Heart left ventricle (tissue), 16 donors: ENCODE measurements around the gene ZNF275. TPM values are rescaled to one million over a fixed set of nuclear protein-coding genes. Genes with fewer than 3 reads are reported as not detected.

ENCODE experiments used
- ATAC-seq, 4 donors: fragments of 200-7000 bp; cut with Tn5 transposase; one replicate each; pipeline ENCODE4 v1.9.1; 2020 to 2022; ENCODE audit warnings: moderate library complexity in 4 of 4, mild to moderate bottlenecking in 3 of 4, moderate number of reproducible peaks in 1 of 4
- DNase-seq, 5 donors: peaks; one replicate each; pipeline ENCODE4 v3.0.0-alpha.2; 2020
- H3K27ac ChIP-seq, 12 donors: fragments of 200-600 bp; sonication (generic) in 4 of 12; one replicate each; pipeline versions ENCODE4 v1.5.0 to v1.8.0; 2016 to 2022; ENCODE audit warnings: mild to moderate bottlenecking in 2 of 12
- H3K27me3 ChIP-seq, 9 donors: fragments of 200-600 bp; sonication (generic) in 2 of 9; one replicate each; pipeline versions ENCODE4 v1.5.1 to v1.8.0; 2016 to 2022; ENCODE audit warnings: mild to moderate bottlenecking in 3 of 9
- H3K36me3 ChIP-seq, 9 donors: fragments of 200-600 bp; sonication (generic) in 2 of 9; one replicate each; pipeline versions ENCODE4 v1.5.0 to v1.8.0; 2018 to 2022; ENCODE audit warnings: mild to moderate bottlenecking in 2 of 9
- H3K4me1 ChIP-seq, 12 donors: fragments of 200-600 bp; sonication (generic) in 4 of 12; one replicate each; pipeline versions ENCODE4 v1.5.0 to v1.8.0; 2016 to 2022; ENCODE audit warnings: mild to moderate bottlenecking in 3 of 12
- H3K4me3 ChIP-seq, 12 donors: fragments of 200-600 bp; sonication (generic) in 4 of 12; one replicate each; pipeline versions ENCODE4 v1.5.0 to v1.8.0; 2017 to 2022; ENCODE audit warnings: mild to moderate bottlenecking in 9 of 12, moderate library complexity in 4 of 12
- H3K9me3 ChIP-seq, 12 donors: fragments of 200-600 bp; sonication (generic) in 4 of 12; one replicate each; pipeline versions ENCODE4 v1.5.0 to v1.8.0; 2016 to 2022; ENCODE audit warnings: mild to moderate bottlenecking in 1 of 12
- POLR2A ChIP-seq, 2 donors: fragments of 450-650 bp; IDR thresholded peaks; one replicate each; pipeline ENCODE4 v1.6.1; 2017; ENCODE audit warnings: antibody characterized with exemption in 2 of 2, mild to moderate bottlenecking in 2 of 2, moderate library complexity in 2 of 2
- WGBS, 4 donors: extraction: QIAGEN DNeasy Blood & Tissue Kit in 2 of 4; methylation state at CpG; one replicate each; pipeline versions ENCODE4 v1.1.5 to v1.1.7; 2013 to 2018; 5-methylcytosine and 5-hydroxymethylcytosine counted together
- intact Hi-C, 10 donors: fragments of 100-400 bp; cut with DNase I; formaldehyde crosslinking; loops; one replicate each; pipeline versions ENCODE4 v1.11.1 to v1.14.2; 2022
- polyA plus RNA-seq, 2 donors: library from polyadenylated mRNA; stranded (reverse); fragments of 200-250 nt; gene quantifications; one replicate each; pipeline ENCODE4 v1.2.3, GENCODE V29; 2013
- total RNA-seq, 9 donors: library from RNA; depleted of rRNA in 2 of 9; stranded (reverse); fragments of >200 nt in 2 of 9; fragmentation: NEBNext Ultra II Directional in 3 of 9; extraction: Animal tissue kit (Norgen Biotek cat#: 25700) in 3 of 9; gene quantifications; one replicate each; pipeline versions ENCODE4 v1.1.0 to v1.2.4, GENCODE V29; 2016 to 2023
- TF ChIP-seq, protein P1 (sequence below), 12 donors: fragments of 200-600 bp; sonication (generic) in 4 of 12; IDR thresholded peaks; one replicate each; pipeline versions ENCODE4 v1.5.0 to v1.8.0; 2018 to 2022; ENCODE audit warnings: antibody characterized with exemption in 12 of 12, mild to moderate bottlenecking in 5 of 12
- donor health status: ischemic (EF 13 %, LVEDD 7.1; RV severe dilation, severe dysfunction).
- donor health status: healthy with polysubstance abuse.
- donor health status: DM: no; HTN: yes; CAD: no.
- donor health status: DM: no; HTN: no; CAD: no.
- donor health status: ischemic (EF 25% LVEDD 6.9; RV normal size, moderate dysfunction).
- donor health status: ischemic (EF 25% LVEDD 5.7; RV mildly dilated, moderate dysfunction).
- donor health status: healthy.
- donor health status: DM: yes; HTN: yes; CAD: no.
- donor health status: ischemic (EF 35%, LVEDD 5.7; RV mildly dilated, moderate dysfunction).
- donor health status: nonischemic (EF 11% LVEDD 7.7; RV severe dilation, severe dysfunction).
- donor health status: DM: yes; HTN: yes; CAD: no.
- donor health status: PGD.
- donor health status: ischemic (EF 29% LVEDD 5.4; RV normal size, mild dysfunction).
- donor health status: nonischemic (EF 23%, LVEDD 6.1; RV moderate dilation, normal function).

The ZNF275 gene
- total and polyA plus RNA-seq, 11 donors, result 2.1 to 8.6 (median 7.8) TPM

DNA sequence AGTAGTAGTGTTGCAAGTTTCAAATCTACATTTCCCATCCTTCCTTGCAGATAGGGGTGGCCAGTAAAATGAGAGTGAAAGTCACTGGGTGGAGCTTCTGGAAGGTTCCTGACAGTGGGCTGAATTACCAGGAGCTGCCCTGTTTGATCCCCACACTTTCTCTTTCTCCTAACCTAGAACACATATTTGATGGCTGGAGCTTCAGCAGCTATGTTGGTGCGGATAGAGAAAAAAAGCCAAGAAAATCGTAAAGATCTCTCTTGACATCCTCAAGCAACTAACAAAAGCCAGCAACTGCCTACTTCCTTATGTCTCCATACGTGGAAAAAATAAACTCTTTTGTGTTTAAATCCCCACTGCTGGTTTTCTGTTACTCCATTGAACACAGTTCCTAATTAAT is 32.2 kb downstream of the ZNF275 start:
- intact Hi-C loops, result no loop called here
- Histone ChIP-seq H3K9me3 (no peaks in the 10 kb centered on the region), H3K4me3 (no peak overlapping the region), H3K27ac (no peak overlapping the region), H3K36me3 (no peaks in the 10 kb centered on the region), H3K4me1 (no peaks in the 10 kb centered on the region), H3K27me3 (peaks cover 0 to 18% (median 0%) of the 10 kb centered on the region in 9 donors)
- no peak for ATAC-seq
- no peak for DNase-seq
- TF ChIP-seq, protein P1, sequence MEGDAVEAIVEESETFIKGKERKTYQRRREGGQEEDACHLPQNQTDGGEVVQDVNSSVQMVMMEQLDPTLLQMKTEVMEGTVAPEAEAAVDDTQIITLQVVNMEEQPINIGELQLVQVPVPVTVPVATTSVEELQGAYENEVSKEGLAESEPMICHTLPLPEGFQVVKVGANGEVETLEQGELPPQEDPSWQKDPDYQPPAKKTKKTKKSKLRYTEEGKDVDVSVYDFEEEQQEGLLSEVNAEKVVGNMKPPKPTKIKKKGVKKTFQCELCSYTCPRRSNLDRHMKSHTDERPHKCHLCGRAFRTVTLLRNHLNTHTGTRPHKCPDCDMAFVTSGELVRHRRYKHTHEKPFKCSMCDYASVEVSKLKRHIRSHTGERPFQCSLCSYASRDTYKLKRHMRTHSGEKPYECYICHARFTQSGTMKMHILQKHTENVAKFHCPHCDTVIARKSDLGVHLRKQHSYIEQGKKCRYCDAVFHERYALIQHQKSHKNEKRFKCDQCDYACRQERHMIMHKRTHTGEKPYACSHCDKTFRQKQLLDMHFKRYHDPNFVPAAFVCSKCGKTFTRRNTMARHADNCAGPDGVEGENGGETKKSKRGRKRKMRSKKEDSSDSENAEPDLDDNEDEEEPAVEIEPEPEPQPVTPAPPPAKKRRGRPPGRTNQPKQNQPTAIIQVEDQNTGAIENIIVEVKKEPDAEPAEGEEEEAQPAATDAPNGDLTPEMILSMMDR (IDR thresholded peaks at IDR 0.05), result no peak
- no peak for TF ChIP-seq POLR2A (IDR thresholded peaks at IDR 0.05)
- WGBS, 4 donors, result 74 to 86% (median 81%) methylated on average over 3 of the region's 3 CpGs

DNA sequence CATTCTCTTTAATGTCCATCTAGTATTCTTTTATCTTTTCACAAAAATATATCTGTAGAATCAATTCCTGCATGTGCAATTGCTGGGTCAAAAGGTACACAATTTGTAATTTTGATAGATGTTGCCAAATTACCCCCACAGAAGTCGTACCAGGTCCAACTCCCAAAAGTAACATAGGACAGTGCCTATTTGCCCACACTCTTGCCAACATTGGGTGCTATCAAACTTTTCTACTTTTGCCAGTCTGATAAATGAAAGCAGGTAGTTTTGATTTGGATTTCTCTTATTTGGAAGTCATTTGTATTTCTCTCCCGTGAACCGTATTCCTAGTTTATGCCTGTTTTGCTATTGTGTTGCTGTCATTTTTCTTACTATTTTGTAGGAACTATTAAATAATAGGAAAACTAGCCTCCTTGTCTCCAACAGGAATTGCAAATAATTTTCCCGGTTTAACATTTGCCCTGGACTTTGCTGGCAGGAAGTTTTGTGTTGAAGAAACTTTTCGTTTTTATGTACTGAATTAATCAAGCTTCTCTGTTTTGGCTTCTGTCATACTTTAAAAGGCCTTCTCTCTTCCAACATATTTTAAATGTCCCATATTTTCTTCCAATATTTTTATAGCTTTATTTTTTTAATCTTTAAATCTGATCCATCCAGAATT is 33.1 kb downstream of the ZNF275 start:
- TF ChIP-seq, protein P1 (IDR thresholded peaks at IDR 0.05), result no peak
- TF ChIP-seq POLR2A (IDR thresholded peaks at IDR 0.05), result no peak
- no peak for ATAC-seq
- H3K4me3 ChIP-seq, result no peak overlapping the region
- intact Hi-C loops, result no loop called here
- no peak overlapping the region for H3K27ac ChIP-seq
- no peak for DNase-seq
- H3K27me3 ChIP-seq, result peaks cover 0 to 25% (median 0%) of the 10 kb centered on the region in 9 donors
- 74 to 85% (median 80%) methylated on average over 5 of the region's 5 CpGs for WGBS, 4 donors
- no peaks in the 10 kb centered on the region for H3K36me3 ChIP-seq
- no peaks in the 10 kb centered on the region for H3K4me1 ChIP-seq
- no peaks in the 10 kb centered on the region for H3K9me3 ChIP-seq

DNA sequence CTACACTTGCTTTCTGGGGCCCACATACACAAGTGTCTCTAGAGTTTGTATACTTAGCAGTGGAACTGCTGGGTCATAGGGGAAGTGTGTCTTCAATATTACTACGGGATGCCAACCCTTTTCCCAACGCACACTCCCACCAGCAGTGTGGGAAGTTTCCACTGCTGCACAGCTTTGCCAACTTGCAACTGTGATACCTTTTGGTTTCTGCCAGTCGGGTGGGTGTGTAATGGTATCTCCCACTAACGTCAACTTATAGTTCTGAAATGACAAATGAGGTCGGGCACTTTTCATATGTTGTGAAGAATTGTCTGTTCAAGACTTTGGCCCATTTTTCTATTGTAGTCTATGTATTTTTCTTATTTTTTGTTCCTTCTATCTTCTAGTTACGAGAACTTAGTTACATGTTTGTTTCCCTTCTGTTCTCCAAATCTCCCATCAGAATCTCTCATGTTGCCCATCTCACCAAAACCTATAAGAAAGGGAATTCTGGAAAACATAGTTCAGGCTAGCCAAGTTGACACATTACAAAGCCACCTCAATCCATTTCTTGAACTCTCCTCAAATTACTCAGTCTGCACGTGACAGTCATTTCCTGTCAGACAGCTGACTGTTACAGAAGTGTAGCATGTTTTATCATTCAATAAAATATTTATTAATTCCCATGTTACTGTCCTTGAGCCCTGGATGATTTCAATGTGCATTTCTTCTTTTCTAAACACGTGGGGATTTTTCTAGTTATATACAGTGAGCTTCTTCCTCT is 36.5 kb downstream of the ZNF275 start:
- Histone ChIP-seq H3K4me3 (no peak overlapping the region), H3K9me3 (no peaks in the 10 kb centered on the region), H3K36me3 (no peaks in the 10 kb centered on the region), H3K4me1 (no peaks in the 10 kb centered on the region), H3K27ac (no peak overlapping the region), H3K27me3 (peaks cover 0 to 24% (median 0%) of the 10 kb centered on the region in 9 donors)
- no peak for DNase-seq
- intact Hi-C loops, result no loop called here
- TF ChIP-seq POLR2A (IDR thresholded peaks at IDR 0.05), result no peak
- TF ChIP-seq, protein P1 (IDR thresholded peaks at IDR 0.05), result no peak
- WGBS, 4 donors, result 66 to 82% (median 67%) methylated on average over 8 of the region's 8 CpGs
- ATAC-seq, result no peak

DNA sequence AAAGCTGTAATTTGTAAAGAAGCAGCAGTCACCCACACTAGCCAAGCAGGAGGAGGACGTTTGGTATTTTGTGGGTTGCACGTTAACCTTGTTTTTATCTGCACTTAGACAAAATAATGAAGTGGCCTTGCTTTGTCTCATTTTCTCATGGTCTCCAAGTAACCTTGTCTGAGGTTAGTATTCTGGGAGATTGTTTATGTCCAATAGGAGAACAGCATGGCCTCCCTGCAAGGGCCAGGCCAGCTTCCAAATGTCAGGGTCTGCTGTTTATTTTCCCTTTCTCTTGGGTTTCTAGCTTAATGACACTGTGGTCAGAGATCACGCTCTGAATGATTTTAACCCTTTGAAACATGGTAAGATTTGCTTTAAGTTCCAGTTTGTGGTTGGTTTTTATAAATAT is 37.3 kb downstream of the ZNF275 start:
- no peak overlapping the region for H3K4me3 ChIP-seq
- H3K27me3 ChIP-seq, result peaks cover 0 to 31% (median 0%) of the 10 kb centered on the region in 9 donors
- no peak overlapping the region for H3K27ac ChIP-seq
- ATAC-seq (no peak), DNase-seq (no peak)
- no peaks in the 10 kb centered on the region for H3K4me1 ChIP-seq
- TF ChIP-seq, protein P1 (IDR thresholded peaks at IDR 0.05), result no peak
- TF ChIP-seq POLR2A (IDR thresholded peaks at IDR 0.05), result no peak
- H3K36me3 ChIP-seq, result no peaks in the 10 kb centered on the region
- H3K9me3 ChIP-seq, result no peaks in the 10 kb centered on the region
- WGBS, 4 donors, result 41 to 65% (median 50%) methylated on average over 3 of the region's 3 CpGs
- intact Hi-C loops, result no loop called here
